RWPE2 (cell line): Measurements from ENCODE around the gene SERAC1.

Source experiments
- ATAC-seq: fragments of 200-7000 bp; cut with Tn5 transposase; 3 replicates; pipeline ENCODE4 v1.9.1; 2021; ENCODE audit warnings: low read depth
- DNase-seq: peaks from one replicate; pipeline ENCODE4 v3.0.0-alpha.2; 2020; ENCODE audit warnings: low spot score
- H3K27ac ChIP-seq: fragments of 450-650 bp; 2 replicates; pipeline ENCODE4 v1.5.1; 2017; ENCODE audit warnings: mild to moderate bottlenecking; ENCODE audit not compliant: poor library complexity, severe bottlenecking
- H3K27me3 ChIP-seq: fragments of 250-450 bp; sonication (Bioruptor Pico); 2 replicates; pipeline ENCODE4 v1.5.1; 2021; ENCODE audit warnings: mild to moderate bottlenecking, moderate library complexity; ENCODE audit not compliant: insufficient read depth, poor library complexity, severe bottlenecking
- H3K36me3 ChIP-seq: fragments of 250-450 bp; sonication (Bioruptor Pico); 2 replicates; pipeline ENCODE4 v1.5.1; 2020; ENCODE audit warnings: low read depth, mild to moderate bottlenecking, moderate library complexity
- H3K4me1 ChIP-seq: fragments of 250-450 bp; sonication (Bioruptor Pico); 2 replicates; pipeline ENCODE4 v1.5.1; 2021; ENCODE audit warnings: mild to moderate bottlenecking, moderate library complexity; ENCODE audit not compliant: insufficient read depth, poor library complexity, severe bottlenecking
- H3K4me3 ChIP-seq: fragments of 250-450 bp; sonication (Bioruptor Pico); 2 replicates; pipeline ENCODE4 v1.5.1; 2021; ENCODE audit warnings: mild to moderate bottlenecking, moderate library complexity; ENCODE audit not compliant: severe bottlenecking
- H3K9me3 ChIP-seq: fragments of 250-450 bp; sonication (Bioruptor Pico); 2 replicates; pipeline ENCODE4 v1.5.1; 2021; ENCODE audit warnings: mild to moderate bottlenecking, moderate library complexity; ENCODE audit not compliant: severe bottlenecking
- CTCF ChIP-seq: fragments of 450-650 bp; IDR thresholded peaks from one replicate; pipeline ENCODE4 v1.5.1; 2017; ENCODE audit warnings: mild to moderate bottlenecking, moderate library complexity; ENCODE audit not compliant: poor library complexity, severe bottlenecking

SERAC1 gene

GRCh38 chr6:158121335-158121734, 46.7 kb downstream of the SERAC1 start:
- peaks cover 20% of the 10 kb centered on the region for H3K4me1 ChIP-seq
- no peak overlapping the region for H3K4me3 ChIP-seq
- no peak for TF ChIP-seq CTCF
- DNase-seq: no peak
- no peaks in the 10 kb centered on the region for H3K9me3 ChIP-seq
- H3K27me3 ChIP-seq: no peaks in the 10 kb centered on the region
- H3K27ac ChIP-seq: no peak overlapping the region
- ATAC-seq: no peak
- no peaks in the 10 kb centered on the region for H3K36me3 ChIP-seq

DNA sequence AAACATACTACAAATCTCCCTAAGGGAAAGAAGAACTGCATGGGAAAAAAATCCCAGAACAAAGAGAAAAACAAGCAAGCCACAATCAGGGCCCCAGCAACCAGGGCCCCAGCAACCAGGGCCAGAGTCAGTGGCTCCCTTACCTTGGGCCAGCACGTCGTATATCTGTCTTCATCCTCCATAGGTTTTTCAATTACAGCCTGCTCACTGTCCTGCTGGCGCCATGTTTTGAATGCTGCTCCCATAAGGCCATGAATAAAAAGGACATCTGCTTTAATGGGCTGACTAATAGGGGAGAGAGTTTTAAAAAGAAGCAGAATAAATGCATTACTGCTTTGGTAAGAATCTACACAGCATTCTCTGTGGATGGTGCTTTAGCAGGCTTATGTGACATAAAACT, 49.2 kb downstream of the SERAC1 start:
- DNase-seq: no peak

DNA sequence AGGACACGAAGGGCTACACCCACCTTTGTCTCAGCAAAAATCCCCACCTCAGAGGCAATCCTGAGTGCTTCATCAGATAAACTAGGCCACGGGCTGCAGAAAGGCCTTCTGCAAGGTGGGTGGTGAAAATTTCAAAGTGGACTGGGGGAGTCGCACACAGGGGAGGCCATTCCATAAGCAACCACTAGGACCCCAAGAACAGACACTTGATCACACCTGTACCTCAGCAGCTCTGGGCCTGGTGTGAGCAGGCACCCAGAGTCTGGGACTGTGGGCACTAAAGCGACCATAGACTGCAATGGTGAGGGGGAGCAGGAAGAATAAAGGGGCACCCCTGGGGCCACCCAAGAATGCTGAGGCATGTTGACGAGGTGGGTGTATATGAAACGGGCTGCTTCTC, 52.6 kb downstream of the SERAC1 start:
- TF ChIP-seq CTCF: no peak
- no peaks in the 10 kb centered on the region for H3K9me3 ChIP-seq
- no peaks in the 10 kb centered on the region for H3K4me1 ChIP-seq
- DNase-seq: no peak
- no peak overlapping the region for H3K27ac ChIP-seq
- no peaks in the 10 kb centered on the region; the same call in none of the 2 replicates for H3K36me3 ChIP-seq
- ATAC-seq: no peak
- H3K27me3 ChIP-seq: no peaks in the 10 kb centered on the region
- no peak overlapping the region for H3K4me3 ChIP-seq

More for the DNA sequence above, 49.2 kb downstream of the SERAC1 start:
- Histone ChIP-seq H3K36me3 (no peaks in the 10 kb centered on the region), H3K4me3 (no peak overlapping the region), H3K9me3 (no peaks in the 10 kb centered on the region), H3K27ac (no peak overlapping the region), H3K4me1 (peaks cover 20% of the 10 kb centered on the region), H3K27me3 (no peaks in the 10 kb centered on the region)
- ATAC-seq: no peak
- no peak for TF ChIP-seq CTCF

DNA sequence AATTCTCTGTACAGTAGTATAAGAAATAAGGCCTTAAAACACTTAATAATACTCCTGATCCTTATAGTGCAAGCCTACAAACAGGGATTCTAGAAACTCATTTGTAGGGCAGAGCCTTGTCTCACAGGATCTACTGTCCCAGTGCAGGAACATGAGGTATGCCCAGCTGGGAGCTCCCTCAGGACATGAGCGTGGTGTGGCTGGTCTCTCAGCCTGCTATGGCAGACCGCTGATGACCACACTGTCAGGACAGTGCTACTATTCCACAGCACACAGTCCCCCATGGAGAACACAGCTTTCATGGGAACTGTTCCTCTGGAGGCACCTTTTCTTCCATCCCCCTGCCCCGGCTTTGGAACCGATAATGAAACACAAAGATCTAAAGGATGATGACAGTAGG, 53.0 kb downstream of the SERAC1 start:
- no peak overlapping the region for H3K27ac ChIP-seq
- TF ChIP-seq CTCF: no peak
- H3K4me1 ChIP-seq: no peaks in the 10 kb centered on the region
- H3K4me3 ChIP-seq: no peak overlapping the region
- ATAC-seq (no peak), DNase-seq (no peak)
- no peaks in the 10 kb centered on the region for H3K9me3 ChIP-seq
- peaks cover 4% of the 10 kb centered on the region for H3K36me3 ChIP-seq
- H3K27me3 ChIP-seq: no peaks in the 10 kb centered on the region

- Histone ChIP-seq H3K27me3 (no peaks in the 10 kb centered on the region), H3K27ac (no peak overlapping the region), H3K4me1 (no peaks in the 10 kb centered on the region), H3K9me3 (no peaks in the 10 kb centered on the region), H3K4me3 (no peak overlapping the region), H3K36me3 (peaks cover 8% of the 10 kb centered on the region)
- DNase-seq (no peak), ATAC-seq (no peak)
- TF ChIP-seq CTCF: no peak
Observed at GRCh38 chr6:158113802-158114201, 54.3 kb downstream of the SERAC1 start.
